GM23338 (cell line): Measurements from ENCODE around the gene PPP2R2D. TPM values are rescaled to one million over a fixed set of nuclear protein-coding genes. Genes with fewer than 3 reads are reported as not detected.

ENCODE experiments used
- ATAC-seq: fragments of 200-7000 bp; cut with Tn5 transposase; 3 replicates; pipeline ENCODE4 v1.9.1; 2020
- DNase-seq: peaks from one replicate; pipeline ENCODE4 v3.0.0-alpha.2; 2015; ENCODE audit warnings: low spot score
- H2AFZ ChIP-seq: fragments of 200-600 bp; sonication (generic); 2 replicates; pipeline ENCODE4 v1.8.0; 2016; ENCODE audit warnings: antibody characterized with exemption, mild to moderate bottlenecking, moderate library complexity
- H3F3A ChIP-seq: fragments of 200-600 bp; sonication (generic); replicated peaks from 2 replicates; pipeline ENCODE4 v1.8.0; 2017; ENCODE audit warnings: antibody characterized with exemption, mixed run types, low read depth
- H3K27ac ChIP-seq: fragments of 200-600 bp; sonication (generic); 2 replicates; pipeline ENCODE4 v1.6.1; 2016; ENCODE audit warnings: low read depth
- H3K27me3 ChIP-seq: fragments of 200-600 bp; sonication (generic); 2 replicates; pipeline ENCODE4 v1.8.0; 2016; ENCODE audit warnings: mild to moderate bottlenecking, mixed run types, moderate library complexity; ENCODE audit not compliant: insufficient read depth
- H3K36me3 ChIP-seq: fragments of 200-600 bp; sonication (generic); 2 replicates; pipeline ENCODE4 v1.8.0; 2016; ENCODE audit warnings: mild to moderate bottlenecking; ENCODE audit not compliant: insufficient read depth
- H3K4me1 ChIP-seq: fragments of 200-600 bp; sonication (generic); 2 replicates; pipeline ENCODE4 v1.8.0; 2016; ENCODE audit warnings: mild to moderate bottlenecking, moderate library complexity; ENCODE audit not compliant: insufficient read depth
- H3K4me2 ChIP-seq: fragments of 200-600 bp; sonication (generic); 2 replicates; pipeline ENCODE4 v1.7.1; 2017; ENCODE audit warnings: mixed run types
- H3K4me3 ChIP-seq: fragments of 200-600 bp; sonication (generic); 2 replicates; pipeline ENCODE4 v1.6.1; 2016; ENCODE audit warnings: mixed run types
- H3K79me2 ChIP-seq: fragments of 200-600 bp; sonication (generic); replicated peaks from 2 replicates; pipeline ENCODE4 v1.8.0; 2017; ENCODE audit warnings: mild to moderate bottlenecking; ENCODE audit not compliant: insufficient read depth
- H3K9me2 ChIP-seq: fragments of 200-600 bp; sonication (generic); 2 replicates; pipeline ENCODE4 v1.8.0; 2017; ENCODE audit not compliant: insufficient read depth
- H4K20me1 ChIP-seq: fragments of 200-600 bp; sonication (generic); replicated peaks from 2 replicates; pipeline ENCODE4 v1.8.0; 2017; ENCODE audit warnings: mild to moderate bottlenecking; ENCODE audit not compliant: insufficient read depth
- H3K27ac Mint-ChIP-seq: 2 replicates; pipeline ENCODE4 v1.8.0; 2020; ENCODE audit warnings: inconsistent platforms, mild to moderate bottlenecking, moderate library complexity, mixed read lengths
- H3K27me3 Mint-ChIP-seq: 3 replicates; pipeline ENCODE4 v1.8.0; 2022; ENCODE audit warnings: low read depth, mild to moderate bottlenecking, moderate library complexity, mixed read lengths, inconsistent platforms; ENCODE audit not compliant: insufficient read depth, poor library complexity
- H3K36me3 Mint-ChIP-seq: 3 replicates; pipeline ENCODE4 v1.8.0; 2021; ENCODE audit warnings: low read depth, mild to moderate bottlenecking, inconsistent platforms, moderate library complexity, mixed read lengths
- H3K4me1 Mint-ChIP-seq: 3 replicates; pipeline ENCODE4 v1.8.0; 2020; ENCODE audit warnings: mild to moderate bottlenecking, inconsistent platforms, mixed read lengths
- H3K4me3 Mint-ChIP-seq: 3 replicates; pipeline ENCODE4 v1.8.0; 2021; ENCODE audit warnings: moderate library complexity, mild to moderate bottlenecking, inconsistent platforms, mixed read lengths
- H3K9me3 Mint-ChIP-seq: 3 replicates; pipeline ENCODE4 v1.8.0; 2020; ENCODE audit warnings: moderate library complexity, mild to moderate bottlenecking, inconsistent platforms, mixed read lengths
- CREB1 ChIP-seq: fragments of 250-450 bp; sonication (Bioruptor Pico); IDR thresholded peaks from 2 replicates; pipeline ENCODE4 v1.5.0; 2020; ENCODE audit warnings: low read depth, mild to moderate bottlenecking, moderate library complexity
- CTCF ChIP-seq, 2 experiments: fragments of 200-600 bp in 1 of 2; sonication (generic) in 1 of 2; conservative IDR thresholded peaks; 2 replicates each; pipeline versions ENCODE4 v1.5.1 to v1.6.1; 2016 to 2017; ENCODE audit warnings: antibody characterized with exemption in 2 of 2, low read depth in 2 of 2, mild to moderate bottlenecking in 2 of 2, moderate library complexity in 1 of 2
- ETS1 ChIP-seq: IDR thresholded peaks from 2 replicates; pipeline ENCODE4 v1.6.1; 2016; ENCODE audit warnings: antibody characterized with exemption
- EZH2 ChIP-seq: fragments of 200-600 bp; sonication (generic); IDR thresholded peaks from one replicate; pipeline ENCODE4 v1.8.0; 2017; ENCODE audit warnings: antibody characterized with exemption, mild to moderate bottlenecking, low read depth; ENCODE audit not compliant: unreplicated experiment
- EZH2phosphoT487 ChIP-seq: fragments of 200-600 bp; sonication (generic); IDR thresholded peaks from one replicate; pipeline ENCODE4 v1.8.1; 2018; ENCODE audit warnings: antibody characterized with exemption; ENCODE audit not compliant: unreplicated experiment
- POLR2AphosphoS5 ChIP-seq: IDR thresholded peaks from 2 replicates; pipeline ENCODE4 v1.6.1; 2016; ENCODE audit warnings: antibody characterized with exemption, low read depth
- REST ChIP-seq: IDR thresholded peaks from one replicate; pipeline ENCODE4 v1.6.1; 2018; ENCODE audit warnings: antibody characterized with exemption; ENCODE audit not compliant: unreplicated experiment
- ZNF114 ChIP-seq: fragments of 250-450 bp; sonication (Bioruptor Pico); IDR thresholded peaks from 2 replicates; pipeline ENCODE4 v1.5.0; 2020; ENCODE audit warnings: mild to moderate bottlenecking, moderate library complexity
- ZNF331 ChIP-seq: fragments of 250-450 bp; sonication (Bioruptor Pico); IDR thresholded peaks from 2 replicates; pipeline ENCODE4 v1.5.0; 2020; ENCODE audit warnings: low read depth, mild to moderate bottlenecking, moderate library complexity
- ZNF462 ChIP-seq: fragments of 250-450 bp; sonication (Bioruptor Pico); IDR thresholded peaks from 2 replicates; pipeline ENCODE4 v1.5.0; 2020; ENCODE audit warnings: mild to moderate bottlenecking, moderate library complexity
- polyA plus RNA-seq: library from polyadenylated mRNA; unstranded; fragments of >200 nt; fragmentation: Nextera tagmentation; extraction: Ambion mirVana; gene quantifications from 2 replicates; pipeline ENCODE4 v1.2.1, GENCODE V29; 2016
- total RNA-seq: library from RNA; depleted of rRNA; stranded (reverse); fragments of >200 nt; shearing (Covaris generic); gene quantifications from 2 replicates; pipeline ENCODE4 v1.2.3, GENCODE V29; 2014

The PPP2R2D gene
- total and polyA plus RNA-seq, 2 experiments from 2014 or later = 28.8 to 33.7 TPM

- Histone ChIP-seq H3K4me2 (no peak overlapping the region), H3K4me3 (no peak overlapping the region), H3F3A (no peaks in the 10 kb centered on the region), H3K27me3 (no peaks in the 10 kb centered on the region), H3K27ac (no peak overlapping the region), H4K20me1 (no peaks in the 10 kb centered on the region), H3K36me3 (no peaks in the 10 kb centered on the region), H2AFZ (no peak overlapping the region), H3K9me2 (no peaks in the 10 kb centered on the region), H3K79me2 (no peaks in the 10 kb centered on the region), H3K4me1 (no peaks in the 10 kb centered on the region)
- Mint-ChIP-seq H3K27me3 (peaks cover 2% of the 10 kb centered on the region), H3K4me3 (no peak overlapping the region), H3K4me1 (peaks cover 10% of the 10 kb centered on the region), H3K27ac (no peak overlapping the region), H3K36me3 (peaks cover 5% of the 10 kb centered on the region; the same call in 2 of the 3 replicates), H3K9me3 (peaks cover 16% of the 10 kb centered on the region; the same call in 2 of the 3 replicates)
- TF ChIP-seq CREB1 = no peak
- TF ChIP-seq EZH2 = no peak
- no peak for TF ChIP-seq ETS1
- ATAC-seq (no peak), DNase-seq (no peak)
These were observed 90.9 kb downstream of the PPP2R2D start for GRCh38 chr10:131991726-131992125.

GRCh38 chr10:131993275-131993674 lies 92.5 kb downstream of the PPP2R2D start:
- no peak overlapping the region for H3K27ac ChIP-seq
- no peaks in the 10 kb centered on the region for H3K36me3 ChIP-seq
- H3K4me3 Mint-ChIP-seq = no peak overlapping the region
- H3K4me2 ChIP-seq = no peak overlapping the region
- ATAC-seq (no peak), DNase-seq (no peak)
- no peak for TF ChIP-seq POLR2AphosphoS5
- no peak for TF ChIP-seq ZNF331
- no peak for TF ChIP-seq CREB1
- TF ChIP-seq ZNF462 (CRISPR knock-in tag) = no peak
- TF ChIP-seq CTCF (conservative IDR thresholded peaks at IDR 0.05; ENCODE audit: low read depth in 2 of 2) = no peak
- TF ChIP-seq REST = no peak
- TF ChIP-seq ZNF114 (CRISPR knock-in tag) = no peak
- no peak for TF ChIP-seq EZH2phosphoT487
- H3K36me3 Mint-ChIP-seq = no peaks in the 10 kb centered on the region
- H3K27me3 ChIP-seq = no peaks in the 10 kb centered on the region
- no peak overlapping the region for H3K27ac Mint-ChIP-seq
- H3K9me3 Mint-ChIP-seq = peaks cover 3% of the 10 kb centered on the region; the same call in 1 of the 3 replicates
- no peaks in the 10 kb centered on the region for H3F3A ChIP-seq
- no peaks in the 10 kb centered on the region for H3K9me2 ChIP-seq
- H3K4me1 Mint-ChIP-seq = peaks cover 26% of the 10 kb centered on the region
- H3K79me2 ChIP-seq = no peaks in the 10 kb centered on the region
- no peak overlapping the region for H3K4me3 ChIP-seq
- no peaks in the 10 kb centered on the region for H4K20me1 ChIP-seq
- no peaks in the 10 kb centered on the region for H3K27me3 Mint-ChIP-seq
- peaks cover 13% of the 10 kb centered on the region for H3K4me1 ChIP-seq
- H2AFZ ChIP-seq = no peak overlapping the region
